Activated CD8-positive, alpha-beta T cell treated with anti-CD3 and anti-CD28 coated beads for 36 hours (primary cell): ENCODE measurements around the gene SLC4A4. TPM values are rescaled to one million over a fixed set of nuclear protein-coding genes. Genes with fewer than 3 reads are reported as not detected.

Experiments
- ATAC-seq: fragments of 200-7000 bp; cut with Tn5 transposase; one replicate; pipeline ENCODE4 v1.10.0; 2021; ENCODE audit warnings: mild to moderate bottlenecking, moderate library complexity
- CTCF ChIA-PET: fragments of 350-600 bp; sonication (Branson Sonifier 250); formaldehyde crosslinking; loops from one replicate; lab custom pipeline; 2021; ENCODE audit warnings: antibody characterized with exemption; lab: Charles Lee
- POLR2A ChIA-PET: fragments of 350-600 bp; sonication (Branson Sonifier 250); formaldehyde crosslinking; loops from one replicate; lab custom pipeline; 2021; ENCODE audit warnings: antibody characterized with exemption; lab: Charles Lee
- DNase-seq: peaks from one replicate; pipeline ENCODE4 v3.0.0-alpha.2; 2020
- H3K27ac Mint-ChIP-seq: one replicate; pipeline ENCODE4 v1.8.0; 2021; ENCODE audit warnings: mild to moderate bottlenecking, mixed read lengths
- H3K27me3 Mint-ChIP-seq: one replicate; pipeline ENCODE4 v1.8.0; 2021; ENCODE audit warnings: mixed read lengths
- H3K36me3 Mint-ChIP-seq: one replicate; pipeline ENCODE4 v1.8.0; 2021; ENCODE audit warnings: low read depth, mixed read lengths
- H3K4me1 Mint-ChIP-seq: one replicate; pipeline ENCODE4 v1.8.0; 2021; ENCODE audit warnings: low read depth, mixed read lengths
- H3K4me3 Mint-ChIP-seq: one replicate; pipeline ENCODE4 v1.8.0; 2021; ENCODE audit warnings: mild to moderate bottlenecking, moderate library complexity, mixed read lengths
- H3K9me3 Mint-ChIP-seq: one replicate; pipeline ENCODE4 v1.8.0; 2021; ENCODE audit warnings: mixed read lengths
- intact Hi-C: fragments of 100-400 bp; cut with micrococcal nuclease; formaldehyde crosslinking; loops from one replicate; pipeline ENCODE4 v1.10.0; 2022
- total RNA-seq, 2 experiments: library from RNA; stranded (reverse); gene quantifications; one replicate each; pipeline ENCODE4 v1.2.3, GENCODE V29; 2021
- TF ChIP-seq, protein P1 (sequence below): fragments of 200-600 bp; IDR thresholded peaks from one replicate; pipeline ENCODE4 v1.8.0; 2022; ENCODE audit warnings: antibody characterized with exemption, mild to moderate bottlenecking

The SLC4A4 gene
- total RNA-seq, 2 experiments from 2014 or later: 0.59 to 0.81 TPM

- ChIA-PET CTCF (no interaction called here), POLR2A (no interaction called here)
- Mint-ChIP-seq H3K9me3 (no peaks in the 10 kb centered on the region), H3K27me3 (no peaks in the 10 kb centered on the region), H3K27ac (no peak overlapping the region), H3K4me3 (no peak overlapping the region), H3K4me1 (no peaks in the 10 kb centered on the region), H3K36me3 (no peaks in the 10 kb centered on the region)
- DNase-seq (no peak), ATAC-seq (no peak)
- intact Hi-C loops: no loop called here
- TF ChIP-seq, protein P1, sequence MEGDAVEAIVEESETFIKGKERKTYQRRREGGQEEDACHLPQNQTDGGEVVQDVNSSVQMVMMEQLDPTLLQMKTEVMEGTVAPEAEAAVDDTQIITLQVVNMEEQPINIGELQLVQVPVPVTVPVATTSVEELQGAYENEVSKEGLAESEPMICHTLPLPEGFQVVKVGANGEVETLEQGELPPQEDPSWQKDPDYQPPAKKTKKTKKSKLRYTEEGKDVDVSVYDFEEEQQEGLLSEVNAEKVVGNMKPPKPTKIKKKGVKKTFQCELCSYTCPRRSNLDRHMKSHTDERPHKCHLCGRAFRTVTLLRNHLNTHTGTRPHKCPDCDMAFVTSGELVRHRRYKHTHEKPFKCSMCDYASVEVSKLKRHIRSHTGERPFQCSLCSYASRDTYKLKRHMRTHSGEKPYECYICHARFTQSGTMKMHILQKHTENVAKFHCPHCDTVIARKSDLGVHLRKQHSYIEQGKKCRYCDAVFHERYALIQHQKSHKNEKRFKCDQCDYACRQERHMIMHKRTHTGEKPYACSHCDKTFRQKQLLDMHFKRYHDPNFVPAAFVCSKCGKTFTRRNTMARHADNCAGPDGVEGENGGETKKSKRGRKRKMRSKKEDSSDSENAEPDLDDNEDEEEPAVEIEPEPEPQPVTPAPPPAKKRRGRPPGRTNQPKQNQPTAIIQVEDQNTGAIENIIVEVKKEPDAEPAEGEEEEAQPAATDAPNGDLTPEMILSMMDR: no peak
Observed at GRCh38 chr4:71445811-71446210, 107.0 kb downstream of the SLC4A4 start.

DNA sequence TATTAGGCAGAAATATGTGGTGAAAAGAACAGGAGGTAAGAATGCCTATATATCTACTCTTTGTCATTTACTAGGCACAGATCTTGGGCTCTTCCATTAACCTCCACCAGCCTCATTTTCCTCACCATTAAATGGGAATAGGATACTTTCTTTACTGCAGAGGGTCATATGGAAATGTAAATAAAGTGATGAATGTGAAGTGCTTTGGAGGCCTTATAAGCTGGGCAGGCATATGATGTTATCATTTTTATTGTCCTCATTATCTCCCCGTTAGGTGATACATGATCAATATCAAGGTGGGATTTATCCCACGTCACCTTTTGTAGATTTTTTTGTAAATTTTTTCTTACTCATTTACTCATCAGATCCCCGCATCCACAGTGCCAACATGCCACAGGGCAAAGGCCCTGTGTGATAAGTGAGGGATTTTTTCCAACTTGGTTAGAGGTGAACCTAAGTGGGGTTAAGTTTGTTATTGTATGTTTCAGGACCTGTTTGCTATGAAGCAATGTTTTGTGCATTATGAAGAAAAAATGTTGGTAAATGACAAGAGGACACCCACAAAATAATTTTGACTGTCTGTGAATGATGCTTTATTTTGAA is 107.8 kb downstream of the SLC4A4 start:
- no peak for DNase-seq
- CTCF ChIA-PET: no interaction called here
- no peak for ATAC-seq
- TF ChIP-seq, protein P1: no peak
- H3K36me3 Mint-ChIP-seq: no peaks in the 10 kb centered on the region
- intact Hi-C loops: no loop called here
- no peaks in the 10 kb centered on the region for H3K4me1 Mint-ChIP-seq
- no peak overlapping the region for H3K27ac Mint-ChIP-seq
- POLR2A ChIA-PET: no interaction called here
- no peaks in the 10 kb centered on the region for H3K27me3 Mint-ChIP-seq
- H3K4me3 Mint-ChIP-seq: no peak overlapping the region
- H3K9me3 Mint-ChIP-seq: no peaks in the 10 kb centered on the region

GRCh38 chr4:71449040-71449439 is 110.2 kb downstream of the SLC4A4 start:
- H3K27ac Mint-ChIP-seq: no peak overlapping the region

GRCh38 chr4:71449878-71450277 is 111.1 kb downstream of the SLC4A4 start:
- no peaks in the 10 kb centered on the region for H3K4me1 Mint-ChIP-seq
- CTCF ChIA-PET: no interaction called here

More at GRCh38 chr4:71449040-71449439, 110.2 kb downstream of the SLC4A4 start:
- TF ChIP-seq, protein P1: no peak
- ChIA-PET CTCF (no interaction called here), POLR2A (no interaction called here)
- Mint-ChIP-seq H3K27me3 (no peaks in the 10 kb centered on the region), H3K9me3 (no peaks in the 10 kb centered on the region), H3K36me3 (no peaks in the 10 kb centered on the region), H3K4me1 (no peaks in the 10 kb centered on the region), H3K4me3 (no peak overlapping the region)
- DNase-seq (no peak), ATAC-seq (no peak)
- intact Hi-C loops: no loop called here

GRCh38 chr4:71453531-71453930 is 114.7 kb downstream of the SLC4A4 start:
- no peaks in the 10 kb centered on the region for H3K27me3 Mint-ChIP-seq
- intact Hi-C loops: no loop called here
- H3K4me3 Mint-ChIP-seq: no peak overlapping the region
- H3K4me1 Mint-ChIP-seq: no peaks in the 10 kb centered on the region
- TF ChIP-seq, protein P1: no peak
- ChIA-PET CTCF (no interaction called here), POLR2A (no interaction called here)
- H3K9me3 Mint-ChIP-seq: no peaks in the 10 kb centered on the region
- DNase-seq (no peak), ATAC-seq (no peak)
- no peak overlapping the region for H3K27ac Mint-ChIP-seq
- no peaks in the 10 kb centered on the region for H3K36me3 Mint-ChIP-seq

More at GRCh38 chr4:71449878-71450277, 111.1 kb downstream of the SLC4A4 start:
- Mint-ChIP-seq H3K4me3 (no peak overlapping the region), H3K27me3 (no peaks in the 10 kb centered on the region), H3K27ac (no peak overlapping the region), H3K36me3 (no peaks in the 10 kb centered on the region), H3K9me3 (no peaks in the 10 kb centered on the region)
- ATAC-seq (no peak), DNase-seq (no peak)
- TF ChIP-seq, protein P1: no peak
- POLR2A ChIA-PET: no interaction called here
- intact Hi-C loops: no loop called here
